DND-41 (cell line): Measurements from ENCODE around the gene STARD7.

Experiments
- ATAC-seq: fragments of 200-7000 bp; cut with Tn5 transposase; 3 replicates; pipeline ENCODE4 v1.9.1; 2021; ENCODE audit warnings: low read depth; ENCODE audit not compliant: insufficient read depth
- DNase-seq: peaks from one replicate; pipeline ENCODE4 v3.0.0-alpha.2; 2020
- H2AFZ ChIP-seq: 2 replicates; pipeline ENCODE4 v1.6.0; 2012; ENCODE audit warnings: low read depth, low read length
- H3K27ac ChIP-seq: 2 replicates; pipeline ENCODE4 v1.5.1; 2012; ENCODE audit warnings: low read length, inconsistent platforms
- H3K27me3 ChIP-seq: fragments of 200-600 bp; sonication (generic); 2 replicates; pipeline ENCODE4 v1.6.0; 2012; ENCODE audit warnings: low read length, mild to moderate bottlenecking, inconsistent platforms; ENCODE audit not compliant: insufficient read depth, poor library complexity
- H3K36me3 ChIP-seq: 2 replicates; pipeline ENCODE4 v1.5.1; 2012; ENCODE audit warnings: low read length, inconsistent platforms; ENCODE audit not compliant: insufficient read depth
- H3K4me1 ChIP-seq: 2 replicates; pipeline ENCODE4 v1.5.1; 2012; ENCODE audit warnings: mild to moderate bottlenecking, low read length; ENCODE audit not compliant: insufficient read depth
- H3K4me2 ChIP-seq: 2 replicates; pipeline ENCODE4 v1.6.0; 2012; ENCODE audit warnings: mild to moderate bottlenecking, moderate library complexity, low read length, inconsistent platforms; ENCODE audit not compliant: insufficient read depth
- H3K4me3 ChIP-seq, 2 experiments: fragments of 200-600 bp in 1 of 2; shearing (Covaris generic) in 1 of 2; 2 replicates each; pipeline ENCODE4 v1.5.1; 2012 to 2016; ENCODE audit warnings: inconsistent platforms in 2 of 2, low read length in 2 of 2, mild to moderate bottlenecking in 2 of 2, low read depth in 1 of 2, moderate library complexity in 1 of 2
- H3K79me2 ChIP-seq: 2 replicates; pipeline ENCODE4 v1.6.0; 2012; ENCODE audit warnings: low read length, inconsistent platforms; ENCODE audit not compliant: insufficient read depth
- H3K9ac ChIP-seq: 2 replicates; pipeline ENCODE4 v1.6.0; 2012; ENCODE audit warnings: low read depth, mild to moderate bottlenecking, inconsistent platforms, low read length, moderate library complexity
- H3K9me3 ChIP-seq: 2 replicates; pipeline ENCODE4 v1.5.1; 2012; ENCODE audit warnings: low read length, moderate library complexity, mild to moderate bottlenecking, inconsistent platforms; ENCODE audit not compliant: insufficient read depth, severe bottlenecking
- H4K20me1 ChIP-seq: 2 replicates; pipeline ENCODE4 v1.6.0; 2012; ENCODE audit warnings: low read length; ENCODE audit not compliant: insufficient read depth
- EZH2 ChIP-seq: IDR thresholded peaks from 3 replicates; pipeline ENCODE4 v1.6.1; 2012; ENCODE audit warnings: borderline replicate concordance, low read depth, mild to moderate bottlenecking, moderate library complexity, low read length, inconsistent platforms; ENCODE audit not compliant: severe bottlenecking
- TF ChIP-seq, protein P1 (sequence below): IDR thresholded peaks from 2 replicates; pipeline ENCODE4 v1.5.1; 2012; ENCODE audit warnings: borderline replicate concordance, low read length, moderate library complexity, mild to moderate bottlenecking; ENCODE audit not compliant: poor library complexity, severe bottlenecking; ENCODE audit errors: extremely low read depth

STARD7 gene

DNA sequence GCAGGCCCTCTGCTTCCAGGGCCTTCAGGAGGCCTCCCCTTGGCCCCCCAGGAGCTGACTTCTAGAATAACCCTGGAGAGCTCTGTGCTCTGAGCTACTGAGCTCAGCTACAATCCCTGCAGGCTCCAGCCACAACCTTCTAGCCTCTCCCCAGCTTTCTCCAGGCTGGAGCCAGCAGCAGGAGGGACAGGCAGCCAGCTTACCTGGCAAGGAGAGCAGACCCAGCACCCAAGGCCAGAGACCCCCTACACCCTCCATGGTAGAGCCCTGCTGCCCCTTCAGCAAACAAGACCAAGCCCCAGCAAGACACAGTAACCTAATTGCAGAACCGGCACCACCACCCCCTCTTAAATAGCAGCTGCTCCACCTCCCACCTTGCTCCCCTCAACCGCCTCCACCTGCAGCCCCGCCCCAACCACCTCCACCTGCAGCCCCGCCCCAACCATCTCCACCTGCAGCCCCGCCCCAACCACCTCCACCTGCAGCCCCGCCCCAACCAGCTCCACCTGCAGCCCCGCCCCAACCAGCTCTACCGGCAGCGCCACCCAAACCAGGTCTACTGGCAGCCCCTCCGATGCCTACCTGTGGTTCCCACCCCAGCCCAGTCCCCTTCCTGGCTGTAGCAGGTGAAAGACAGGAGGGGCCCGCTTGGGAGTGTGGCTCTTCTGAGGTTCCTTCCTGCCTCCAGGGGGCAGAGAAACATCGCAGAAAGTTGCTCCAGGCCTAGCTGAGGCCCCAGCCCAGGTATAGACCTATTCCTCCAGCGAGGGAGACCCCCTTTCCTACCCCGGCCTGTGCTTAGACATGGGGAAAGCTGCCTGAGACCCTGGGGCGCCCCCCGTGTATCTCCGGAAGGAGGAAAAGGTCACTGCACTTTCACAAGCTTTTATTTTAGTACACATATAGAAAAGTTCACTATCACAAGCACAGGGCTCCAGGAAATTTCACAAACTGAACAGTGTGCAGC lies 70.2 kb downstream of the STARD7 start, which contains the start of gene ASTL:
Gene ASTL (minus strand): TSS at position 324 of the 967 bp plus-strand sequence. CDS start 66 bp downstream, at position 258.
- no peaks in the 10 kb centered on the region for H3K9me3 ChIP-seq
- no peak within 1 kb of the TSS for H3K4me2 ChIP-seq
- ATAC-seq (peak; percentile 70), DNase-seq (peak; percentile 61)
- no peak within 1 kb of the TSS for H3K9ac ChIP-seq
- H3K36me3 ChIP-seq, result peaks cover 3% of the 10 kb centered on the region; the same call in 1 of the 2 replicates
- H2AFZ ChIP-seq, result no peak within 1 kb of the TSS
- H3K4me3 ChIP-seq, result no peak within 1 kb of the TSS
- H3K27ac ChIP-seq, result no peak within 1 kb of the TSS
- TF ChIP-seq EZH2, result no peak
- TF ChIP-seq, protein P1, sequence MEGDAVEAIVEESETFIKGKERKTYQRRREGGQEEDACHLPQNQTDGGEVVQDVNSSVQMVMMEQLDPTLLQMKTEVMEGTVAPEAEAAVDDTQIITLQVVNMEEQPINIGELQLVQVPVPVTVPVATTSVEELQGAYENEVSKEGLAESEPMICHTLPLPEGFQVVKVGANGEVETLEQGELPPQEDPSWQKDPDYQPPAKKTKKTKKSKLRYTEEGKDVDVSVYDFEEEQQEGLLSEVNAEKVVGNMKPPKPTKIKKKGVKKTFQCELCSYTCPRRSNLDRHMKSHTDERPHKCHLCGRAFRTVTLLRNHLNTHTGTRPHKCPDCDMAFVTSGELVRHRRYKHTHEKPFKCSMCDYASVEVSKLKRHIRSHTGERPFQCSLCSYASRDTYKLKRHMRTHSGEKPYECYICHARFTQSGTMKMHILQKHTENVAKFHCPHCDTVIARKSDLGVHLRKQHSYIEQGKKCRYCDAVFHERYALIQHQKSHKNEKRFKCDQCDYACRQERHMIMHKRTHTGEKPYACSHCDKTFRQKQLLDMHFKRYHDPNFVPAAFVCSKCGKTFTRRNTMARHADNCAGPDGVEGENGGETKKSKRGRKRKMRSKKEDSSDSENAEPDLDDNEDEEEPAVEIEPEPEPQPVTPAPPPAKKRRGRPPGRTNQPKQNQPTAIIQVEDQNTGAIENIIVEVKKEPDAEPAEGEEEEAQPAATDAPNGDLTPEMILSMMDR, result peak; percentile 72
- no peaks in the 10 kb centered on the region for H3K79me2 ChIP-seq
- H3K4me1 ChIP-seq, result peaks cover 3% of the 10 kb centered on the region; the same call in 1 of the 2 replicates
- H3K27me3 ChIP-seq, result no peaks in the 10 kb centered on the region
- 0 out of 2 replicates have a peak, but pooled peaks cover 4% of the 10 kb centered on the region for H4K20me1 ChIP-seq

DNA sequence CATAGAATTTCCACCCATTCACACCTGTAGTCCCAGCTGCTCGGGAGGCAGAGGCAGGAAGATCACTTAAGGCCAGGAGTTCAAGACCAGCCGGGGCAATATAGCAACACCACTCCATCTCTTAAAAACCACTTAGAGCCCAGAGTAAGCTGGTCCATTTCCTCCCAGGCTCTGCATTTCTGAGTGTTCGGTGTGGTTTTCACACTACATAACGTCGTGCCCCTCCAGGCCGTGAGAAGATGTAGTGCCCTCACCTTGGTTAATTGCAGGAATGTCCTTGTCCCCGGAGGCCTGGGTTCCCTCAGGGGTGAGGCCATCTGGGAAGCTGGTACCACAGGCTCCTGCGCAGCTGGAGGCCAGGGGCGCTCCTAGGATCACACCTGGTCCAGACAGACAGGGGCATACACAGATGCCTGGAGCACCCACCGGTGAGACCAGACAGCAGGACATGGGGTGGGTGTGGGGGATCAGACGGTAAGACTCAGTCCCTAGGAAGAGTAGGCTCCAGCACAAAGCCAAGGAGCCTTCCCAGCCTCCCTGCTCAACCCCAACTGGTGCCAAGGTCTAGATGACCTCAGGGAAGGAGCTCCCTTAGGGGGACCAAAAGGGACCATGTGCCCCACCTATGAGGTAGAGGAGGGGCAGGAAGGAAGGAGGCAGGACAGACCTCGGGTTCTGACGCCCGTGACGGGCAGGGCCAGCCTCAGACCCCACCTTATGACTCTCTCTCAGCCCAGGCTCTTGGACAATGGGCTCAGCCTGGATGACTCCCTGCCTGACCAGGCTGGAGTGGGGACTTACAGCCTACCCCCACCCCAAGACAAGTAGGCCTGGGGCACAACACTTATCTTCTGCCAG lies 71.1 kb downstream of the STARD7 start:
- no peak overlapping the region for H2AFZ ChIP-seq
- no peak for TF ChIP-seq EZH2
- TF ChIP-seq, protein P1, result no peak
- H3K9me3 ChIP-seq, result no peaks in the 10 kb centered on the region
- no peak overlapping the region for H3K27ac ChIP-seq
- no peaks in the 10 kb centered on the region for H3K79me2 ChIP-seq
- 0 out of 2 replicates have a peak, but pooled peaks cover 1% of the 10 kb centered on the region for H4K20me1 ChIP-seq
- no peaks in the 10 kb centered on the region for H3K36me3 ChIP-seq
- ATAC-seq (no peak), DNase-seq (no peak)
- H3K4me1 ChIP-seq, result no peaks in the 10 kb centered on the region
- H3K27me3 ChIP-seq, result no peaks in the 10 kb centered on the region
- H3K4me3 ChIP-seq, result no peak overlapping the region
- H3K9ac ChIP-seq, result no peak overlapping the region
- no peak overlapping the region for H3K4me2 ChIP-seq

DNA sequence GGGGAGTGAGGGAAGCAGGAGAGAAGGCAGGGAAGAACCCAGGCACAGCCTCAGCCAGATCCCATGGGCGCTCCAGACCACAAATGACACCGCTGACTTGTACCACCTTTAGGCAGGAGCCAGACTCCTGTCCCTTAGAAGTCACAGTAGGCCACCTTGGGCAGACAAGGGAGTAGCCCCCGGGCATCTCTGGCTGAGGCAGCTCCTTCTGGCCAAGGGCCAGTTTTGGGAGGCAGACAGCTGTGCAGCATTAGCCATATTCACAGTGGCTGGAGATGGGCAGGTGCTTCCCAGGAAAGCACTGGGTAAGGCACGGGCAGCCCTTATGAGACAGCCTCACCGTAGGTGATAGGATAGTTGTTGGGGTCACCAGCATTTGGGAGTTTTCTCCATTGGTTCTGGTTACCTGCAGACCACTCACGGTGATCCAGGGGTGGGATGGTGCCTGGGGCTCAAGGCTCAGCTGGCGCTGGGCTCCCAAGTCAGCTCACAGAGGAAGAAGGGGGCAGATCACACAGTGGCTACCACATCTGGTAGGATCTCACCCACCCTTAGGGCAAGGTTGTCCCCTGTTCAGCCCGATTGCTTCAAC lies 72.4 kb downstream of the STARD7 start:
- no peak for ATAC-seq
- Histone ChIP-seq H3K9ac (no peak overlapping the region), H3K4me2 (no peak overlapping the region), H3K9me3 (no peaks in the 10 kb centered on the region), H3K36me3 (no peaks in the 10 kb centered on the region), H3K27me3 (no peaks in the 10 kb centered on the region), H3K4me3 (no peak overlapping the region), H4K20me1 (0 out of 2 replicates have a peak, but pooled peaks cover 5% of the 10 kb centered on the region), H2AFZ (no peak overlapping the region), H3K79me2 (no peaks in the 10 kb centered on the region), H3K4me1 (no peaks in the 10 kb centered on the region), H3K27ac (no peak overlapping the region)
- no peak for DNase-seq
- TF ChIP-seq, protein P1, result no peak
- no peak for TF ChIP-seq EZH2
